T-helper 1 cell treated with Interleukin-12 subunit alpha and Interleukin-12 subunit beta and Interleukin-4 antibody, amounts not matched to agents 30 μg/mL and 1 μg/mL, for 36 hours (primary cell): ENCODE results near the gene C1S.
A peak's percentile ranks its signal among the peaks of the same experiment; 100 is the strongest.
"Not testable (repeated sequence)": the region's sequence is repeated elsewhere in the genome, so short reads cannot be mapped to it uniquely, and the experiment has no call there.

Experiments
- H3K27ac Mint-ChIP-seq: one replicate; pipeline ENCODE4 v1.8.0; 2021; ENCODE audit warnings: mild to moderate bottlenecking, mixed read lengths
- H3K27me3 Mint-ChIP-seq: one replicate; pipeline ENCODE4 v1.8.0; 2021; ENCODE audit warnings: low read depth, mixed read lengths
- H3K36me3 Mint-ChIP-seq: one replicate; pipeline ENCODE4 v1.8.0; 2021; ENCODE audit warnings: low read depth, mixed read lengths
- H3K4me1 Mint-ChIP-seq: one replicate; pipeline ENCODE4 v1.8.0; 2021; ENCODE audit warnings: low read depth, mixed read lengths
- H3K4me3 Mint-ChIP-seq: one replicate; pipeline ENCODE4 v1.8.0; 2021; ENCODE audit warnings: mild to moderate bottlenecking, moderate library complexity, mixed read lengths
- H3K9me3 Mint-ChIP-seq: one replicate; pipeline ENCODE4 v1.8.0; 2021; ENCODE audit warnings: mixed read lengths

C1S gene

DNA sequence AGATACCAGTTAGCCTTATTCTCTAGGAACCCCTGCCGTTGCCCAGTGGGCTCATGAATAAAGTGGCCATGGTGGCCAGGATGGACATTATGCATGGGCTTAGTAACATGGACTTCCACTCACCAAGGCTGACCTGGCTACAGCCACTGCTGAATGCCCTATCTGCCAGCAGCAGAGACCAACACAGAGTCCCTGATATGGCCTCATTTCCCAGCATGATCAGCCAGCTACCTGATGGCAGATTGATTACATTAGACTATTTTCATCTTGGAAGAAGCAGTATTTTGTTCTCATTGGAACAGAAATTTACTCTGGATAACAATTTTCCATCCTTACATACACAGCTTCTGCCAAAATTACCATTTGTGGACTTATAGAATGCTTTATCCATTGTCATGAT is 26.1 kb upstream of the C1S start:
- Mint-ChIP-seq H3K36me3 (no peaks in the 10 kb centered on the region), H3K4me3 (no peak overlapping the region), H3K4me1 (peaks cover 2% of the 10 kb centered on the region), H3K27ac (no peak overlapping the region), H3K9me3 (no peaks in the 10 kb centered on the region), H3K27me3 (peaks cover 8% of the 10 kb centered on the region)

GRCh38 chr12:7035463-7035862 is 25.1 kb upstream of the C1S start:
- Mint-ChIP-seq H3K4me1 (peaks cover 2% of the 10 kb centered on the region), H3K27me3 (peaks cover 8% of the 10 kb centered on the region), H3K36me3 (no peaks in the 10 kb centered on the region), H3K9me3 (no peaks in the 10 kb centered on the region), H3K4me3 (no peak overlapping the region), H3K27ac (no peak overlapping the region)

DNA sequence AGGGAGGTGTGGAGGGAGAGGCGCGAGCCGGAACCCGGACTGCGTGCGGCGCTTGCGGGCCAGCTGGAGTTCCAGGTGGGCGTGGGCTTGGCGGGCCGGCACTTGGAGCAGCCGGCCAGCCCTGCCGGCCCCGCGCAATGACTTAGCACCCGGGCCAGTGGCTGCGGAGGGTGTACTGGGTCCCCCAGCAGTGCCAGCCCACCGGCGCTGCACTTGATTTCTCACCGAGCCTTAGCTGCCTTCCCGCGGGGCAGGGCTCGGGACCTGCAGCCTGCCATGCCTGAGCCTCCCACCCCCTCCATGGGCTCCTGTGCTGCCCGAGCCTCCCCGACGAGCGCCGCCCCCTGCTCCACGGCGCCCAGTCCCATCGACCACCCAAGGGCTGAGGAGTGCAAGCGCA is 23.1 kb upstream of the C1S start:
- not testable (repeated sequence) for H3K27ac Mint-ChIP-seq, H3K4me3 Mint-ChIP-seq, H3K27me3 Mint-ChIP-seq, H3K9me3 Mint-ChIP-seq, H3K4me1 Mint-ChIP-seq, H3K36me3 Mint-ChIP-seq

- Mint-ChIP-seq H3K9me3 (no peaks in the 10 kb centered on the region), H3K27ac (no peak overlapping the region), H3K4me1 (peaks cover 2% of the 10 kb centered on the region), H3K27me3 (peaks cover 5% of the 10 kb centered on the region), H3K36me3 (no peaks in the 10 kb centered on the region), H3K4me3 (no peak overlapping the region)
Measured at GRCh38 chr12:7038591-7038990, 21.9 kb upstream of the C1S start.

DNA sequence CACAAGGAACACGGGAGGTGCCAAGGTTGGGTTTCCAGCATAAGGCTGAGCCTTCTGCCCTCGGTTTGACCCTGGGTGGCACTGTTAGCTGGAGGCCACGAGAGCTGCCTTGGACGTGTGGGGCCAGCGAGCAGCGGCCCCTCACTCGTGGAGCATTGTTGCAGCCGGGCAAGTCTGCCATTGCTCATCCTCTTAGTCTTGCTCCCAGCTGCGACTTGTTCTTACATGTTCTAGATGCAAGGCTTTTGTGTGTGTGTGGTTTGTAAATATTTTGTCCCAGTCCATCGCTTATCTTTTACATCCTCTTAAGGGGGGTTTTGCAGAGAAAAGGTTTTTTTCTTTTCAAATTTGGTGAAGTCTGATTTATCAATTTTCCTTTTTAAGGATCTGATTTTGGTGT is 21.1 kb upstream of the C1S start:
- Mint-ChIP-seq H3K4me1 (peaks cover 2% of the 10 kb centered on the region), H3K9me3 (no peaks in the 10 kb centered on the region), H3K36me3 (no peaks in the 10 kb centered on the region), H3K27me3 (no peaks in the 10 kb centered on the region), H3K27ac (no peak overlapping the region), H3K4me3 (no peak overlapping the region)

DNA sequence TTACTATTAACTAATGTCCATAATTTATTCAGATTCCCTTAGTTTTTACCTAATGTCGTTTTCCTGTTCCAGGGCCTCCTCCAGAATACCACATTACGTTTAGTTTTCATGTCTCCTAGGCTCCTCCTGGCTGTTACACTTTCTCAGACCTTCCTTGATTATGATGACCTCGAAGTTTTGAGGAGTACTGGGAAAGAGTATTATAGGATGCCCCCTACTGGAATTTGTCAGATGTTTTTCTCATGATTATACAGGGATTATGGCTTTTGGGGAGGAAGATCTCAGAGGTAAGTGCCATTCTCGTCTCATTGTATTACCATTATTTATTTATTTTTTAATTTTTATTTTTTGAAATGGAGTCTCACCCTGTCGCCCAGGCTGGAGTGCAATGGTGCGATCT is 17.7 kb upstream of the C1S start:
- Mint-ChIP-seq H3K36me3 (no peaks in the 10 kb centered on the region), H3K27ac (no peak overlapping the region), H3K9me3 (no peaks in the 10 kb centered on the region), H3K4me1 (peaks cover 15% of the 10 kb centered on the region), H3K4me3 (no peak overlapping the region), H3K27me3 (no peaks in the 10 kb centered on the region)

GRCh38 chr12:7045913-7046312 is 14.6 kb upstream of the C1S start:
- no peaks in the 10 kb centered on the region for H3K36me3 Mint-ChIP-seq

GRCh38 chr12:7046383-7047105 is 14.0 kb upstream of the C1S start:
- H3K36me3 Mint-ChIP-seq: no peaks in the 10 kb centered on the region
- no peaks in the 10 kb centered on the region for H3K9me3 Mint-ChIP-seq
- H3K27me3 Mint-ChIP-seq: peaks cover 13% of the 10 kb centered on the region
- peak overlapping the region; percentile 11 for H3K27ac Mint-ChIP-seq
- H3K4me3 Mint-ChIP-seq: no peak overlapping the region
- peaks cover 16% of the 10 kb centered on the region for H3K4me1 Mint-ChIP-seq

More at GRCh38 chr12:7045913-7046312, 14.6 kb upstream of the C1S start:
- Mint-ChIP-seq H3K9me3 (no peaks in the 10 kb centered on the region), H3K4me1 (peaks cover 16% of the 10 kb centered on the region), H3K27me3 (peaks cover 8% of the 10 kb centered on the region), H3K4me3 (no peak overlapping the region), H3K27ac (no peak overlapping the region)

- no peaks in the 10 kb centered on the region for H3K9me3 Mint-ChIP-seq
- peaks cover 16% of the 10 kb centered on the region for H3K4me1 Mint-ChIP-seq
- H3K27me3 Mint-ChIP-seq: peaks cover 20% of the 10 kb centered on the region
- peak overlapping the region; percentile 53 for H3K27ac Mint-ChIP-seq
- H3K4me3 Mint-ChIP-seq: peak overlapping the region; percentile 35
- H3K36me3 Mint-ChIP-seq: no peaks in the 10 kb centered on the region
Measured at GRCh38 chr12:7047306-7047705, 13.2 kb upstream of the C1S start.

GRCh38 chr12:7049445-7049951 is 11.0 kb upstream of the C1S start:
- H3K4me1 Mint-ChIP-seq: peaks cover 16% of the 10 kb centered on the region
- peaks cover 36% of the 10 kb centered on the region for H3K27me3 Mint-ChIP-seq
- H3K9me3 Mint-ChIP-seq, H3K4me3 Mint-ChIP-seq, H3K36me3 Mint-ChIP-seq: not testable (repeated sequence)
- H3K27ac Mint-ChIP-seq: peak overlapping the region; percentile 0

GRCh38 chr12:7049973-7050372 is 10.5 kb upstream of the C1S start:
- not testable (repeated sequence) for H3K27ac Mint-ChIP-seq, H3K4me3 Mint-ChIP-seq, H3K36me3 Mint-ChIP-seq, H3K9me3 Mint-ChIP-seq
- peaks cover 39% of the 10 kb centered on the region for H3K27me3 Mint-ChIP-seq
- H3K4me1 Mint-ChIP-seq: peaks cover 16% of the 10 kb centered on the region

DNA sequence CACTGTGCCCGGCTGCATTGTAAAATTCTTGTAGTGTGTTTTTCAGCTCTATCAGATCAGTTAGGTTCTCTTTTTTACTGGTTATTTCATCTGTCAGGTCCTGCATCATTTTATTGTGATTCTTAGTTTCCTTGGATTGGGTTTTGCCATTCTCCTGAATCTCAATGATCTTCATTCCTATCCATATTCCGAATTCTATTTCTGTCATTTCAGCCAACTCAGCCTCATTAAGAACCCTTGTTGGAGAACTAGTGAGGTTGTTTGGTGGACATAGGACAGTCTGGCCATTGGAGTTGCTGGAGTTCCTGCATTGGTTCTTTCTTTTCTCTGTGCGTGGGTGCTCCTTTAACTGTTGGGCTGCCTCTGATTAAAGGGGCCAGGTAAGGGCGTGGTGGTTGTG is 5.6 kb upstream of the C1S start:
- peaks cover 43% of the 10 kb centered on the region for H3K27me3 Mint-ChIP-seq
- H3K4me1 Mint-ChIP-seq: no peaks in the 10 kb centered on the region
- H3K9me3 Mint-ChIP-seq: no peaks in the 10 kb centered on the region
- no peaks in the 10 kb centered on the region for H3K36me3 Mint-ChIP-seq
- no peak overlapping the region for H3K4me3 Mint-ChIP-seq
- H3K27ac Mint-ChIP-seq: no peak overlapping the region

GRCh38 chr12:7055736-7056135 is 4.8 kb upstream of the C1S start:
- peaks cover 44% of the 10 kb centered on the region for H3K27me3 Mint-ChIP-seq
- H3K4me1 Mint-ChIP-seq, H3K27ac Mint-ChIP-seq, H3K36me3 Mint-ChIP-seq, H3K9me3 Mint-ChIP-seq, H3K4me3 Mint-ChIP-seq: not testable (repeated sequence)

DNA sequence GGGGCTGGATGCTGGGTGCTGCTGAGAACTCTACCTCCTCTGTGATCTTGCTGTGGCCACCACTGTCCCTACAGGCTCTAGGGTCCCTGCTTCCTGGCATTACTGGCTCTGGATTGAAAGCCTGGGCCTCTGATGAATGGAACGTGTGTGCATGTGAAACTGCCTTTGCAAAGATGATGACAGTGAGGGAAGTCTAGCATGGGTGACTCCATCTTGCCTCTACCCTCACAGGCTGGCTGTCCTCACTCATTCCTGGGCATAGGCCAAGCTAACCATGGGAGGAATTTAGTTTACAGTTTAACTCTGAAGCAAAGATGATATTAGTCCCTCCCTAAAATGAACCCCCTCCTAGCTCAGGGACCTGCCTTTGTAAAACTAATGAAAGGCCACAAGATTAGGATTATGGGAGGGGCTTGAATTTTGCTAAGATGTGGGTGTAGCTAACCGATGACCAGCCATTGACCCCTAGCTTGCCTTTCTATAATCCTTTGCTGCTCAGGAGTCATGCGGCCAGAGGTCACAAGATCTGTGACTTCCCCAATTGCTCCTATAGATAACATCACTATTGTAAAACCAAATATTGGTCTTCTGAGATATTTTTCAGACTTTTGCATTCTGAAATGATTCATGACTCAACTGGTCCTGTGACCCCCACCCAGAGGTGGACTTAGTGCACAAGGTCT is 2.2 kb upstream of the C1S start:
- Mint-ChIP-seq H3K4me1 (no peaks in the 10 kb centered on the region), H3K36me3 (no peaks in the 10 kb centered on the region), H3K9me3 (no peaks in the 10 kb centered on the region), H3K4me3 (no peak overlapping the region), H3K27me3 (peaks cover 22% of the 10 kb centered on the region), H3K27ac (no peak overlapping the region)

DNA sequence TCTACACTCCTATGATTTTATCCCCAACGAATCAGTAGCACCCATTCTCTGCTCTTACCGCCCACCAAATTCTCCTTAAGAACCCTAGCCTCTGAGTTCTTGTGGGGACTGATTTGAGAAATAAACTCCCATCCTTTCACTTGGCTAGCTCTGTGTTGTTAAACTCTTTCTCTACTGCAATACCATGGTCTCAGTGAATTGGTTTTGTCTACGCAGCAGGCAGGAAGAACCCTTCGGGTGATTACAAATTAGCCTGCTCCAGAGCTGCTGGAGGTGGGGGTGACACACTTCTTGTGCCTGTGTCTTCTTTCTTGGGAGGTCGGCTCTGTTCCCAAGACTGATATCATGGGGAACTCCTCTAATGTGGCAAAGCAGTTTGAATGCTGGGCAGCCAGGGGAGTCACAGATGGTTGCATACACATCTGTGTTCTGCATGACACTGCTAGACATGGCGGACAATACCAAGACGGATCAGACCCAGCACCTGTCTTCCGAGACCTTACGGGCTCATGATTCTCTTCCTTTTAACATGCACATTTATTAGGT is 1.6 kb upstream of the C1S start:
- Mint-ChIP-seq H3K27ac (no peak overlapping the region), H3K4me1 (no peaks in the 10 kb centered on the region), H3K36me3 (no peaks in the 10 kb centered on the region), H3K9me3 (no peaks in the 10 kb centered on the region), H3K4me3 (no peak overlapping the region), H3K27me3 (peaks cover 21% of the 10 kb centered on the region)
